DND-41 (cell line): Measurements from ENCODE around the gene OR52D1.

Experiments
- EZH2 ChIP-seq: IDR thresholded peaks from 3 replicates; pipeline ENCODE4 v1.6.1; 2012; ENCODE audit warnings: borderline replicate concordance, low read depth, mild to moderate bottlenecking, moderate library complexity, low read length, inconsistent platforms; ENCODE audit not compliant: severe bottlenecking
- TF ChIP-seq, protein P1 (sequence below): IDR thresholded peaks from 2 replicates; pipeline ENCODE4 v1.5.1; 2012; ENCODE audit warnings: borderline replicate concordance, low read length, moderate library complexity, mild to moderate bottlenecking; ENCODE audit not compliant: poor library complexity, severe bottlenecking; ENCODE audit errors: extremely low read depth

DNA sequence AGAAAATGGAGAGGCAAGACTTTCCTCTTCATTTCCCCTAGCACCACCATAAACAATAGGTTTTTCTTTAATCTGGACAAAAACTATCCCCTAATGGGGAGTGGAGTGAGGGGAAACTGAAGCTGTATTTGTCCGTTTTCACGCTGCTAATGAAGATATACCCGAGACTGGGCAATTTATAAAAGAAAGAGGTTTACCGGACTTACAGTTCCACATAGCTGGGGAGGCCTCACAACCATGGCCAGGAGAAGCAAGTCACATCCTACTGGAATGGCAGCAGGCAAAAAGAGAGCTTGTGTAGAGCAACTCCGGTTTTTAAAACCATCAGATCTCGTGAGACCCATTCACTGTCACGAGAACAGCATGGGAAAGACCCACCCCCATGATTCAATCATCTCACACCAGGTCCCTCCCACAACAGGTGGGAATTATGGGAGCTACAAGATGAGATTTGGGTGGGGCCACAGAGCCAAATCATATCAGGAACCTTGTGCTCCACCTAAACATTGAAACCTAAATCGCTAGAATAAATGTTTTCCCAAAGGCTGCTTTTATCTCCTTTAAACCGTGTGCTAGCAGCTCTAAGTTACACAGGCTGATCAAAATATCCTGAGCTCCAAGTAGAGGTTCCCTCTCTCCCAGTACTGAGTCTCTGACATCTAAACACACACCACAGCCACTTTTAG, 17.0 kb downstream of the OR52D1 start:
- TF ChIP-seq EZH2, result no peak
- TF ChIP-seq, protein P1, sequence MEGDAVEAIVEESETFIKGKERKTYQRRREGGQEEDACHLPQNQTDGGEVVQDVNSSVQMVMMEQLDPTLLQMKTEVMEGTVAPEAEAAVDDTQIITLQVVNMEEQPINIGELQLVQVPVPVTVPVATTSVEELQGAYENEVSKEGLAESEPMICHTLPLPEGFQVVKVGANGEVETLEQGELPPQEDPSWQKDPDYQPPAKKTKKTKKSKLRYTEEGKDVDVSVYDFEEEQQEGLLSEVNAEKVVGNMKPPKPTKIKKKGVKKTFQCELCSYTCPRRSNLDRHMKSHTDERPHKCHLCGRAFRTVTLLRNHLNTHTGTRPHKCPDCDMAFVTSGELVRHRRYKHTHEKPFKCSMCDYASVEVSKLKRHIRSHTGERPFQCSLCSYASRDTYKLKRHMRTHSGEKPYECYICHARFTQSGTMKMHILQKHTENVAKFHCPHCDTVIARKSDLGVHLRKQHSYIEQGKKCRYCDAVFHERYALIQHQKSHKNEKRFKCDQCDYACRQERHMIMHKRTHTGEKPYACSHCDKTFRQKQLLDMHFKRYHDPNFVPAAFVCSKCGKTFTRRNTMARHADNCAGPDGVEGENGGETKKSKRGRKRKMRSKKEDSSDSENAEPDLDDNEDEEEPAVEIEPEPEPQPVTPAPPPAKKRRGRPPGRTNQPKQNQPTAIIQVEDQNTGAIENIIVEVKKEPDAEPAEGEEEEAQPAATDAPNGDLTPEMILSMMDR, result no peak
